ENCODE measurements around the gene PRKCSH. TPM values are rescaled to one million over a fixed set of nuclear protein-coding genes. Genes with fewer than 3 reads are reported as not detected.

The PRKCSH gene
- 388 and 391 TPM in 2 replicates for total RNA-seq
- long read RNA-seq, partial matches to known transcripts, result 2 of 5 reads
- long read RNA-seq, other reads (novel, unspliced or antisense), result 3 of 5 reads

GRCh38 chr19:11435057-11435832, at the start of gene PRKCSH, which contains the start of gene ODAD3:
Gene PRKCSH (plus strand): TSS chr19:11435635. CDS start chr19:11436118, 483 bp downstream.
Gene ODAD3 (minus strand): TSS chr19:11435121. CDS start chr19:11435016, 105 bp downstream.
- Mint-ChIP-seq H3K36me3 (ENCODE audit: low read depth) (peaks cover 5% of the 10 kb centered on the region), H3K4me1 (peaks cover 22% of the 10 kb centered on the region), H3K9me3 (no peaks in the 10 kb centered on the region), H3K4me3 (peak within 1 kb of the TSS; percentile 100), H3K27me3 (ENCODE audit: low read depth) (no peaks in the 10 kb centered on the region), H3K27ac (ENCODE audit: unreplicated experiment) (peak within 1 kb of the TSS; percentile 98)
- TF ChIP-seq CTCF (conservative IDR thresholded peaks at IDR 0.05), result peak; percentile 95
- DNase-seq (ENCODE audit: low read depth, low spot score), result peak; percentile 98

- no peak overlapping the region for H3K27ac Mint-ChIP-seq (ENCODE audit: unreplicated experiment)
- no peak for TF ChIP-seq CTCF (conservative IDR thresholded peaks at IDR 0.05)
- no peaks in the 10 kb centered on the region for H3K36me3 Mint-ChIP-seq (ENCODE audit: low read depth)
- peaks cover 2% of the 10 kb centered on the region for H3K9me3 Mint-ChIP-seq
- no peak overlapping the region for H3K4me3 Mint-ChIP-seq
- peaks cover 24% of the 10 kb centered on the region for H3K27me3 Mint-ChIP-seq (ENCODE audit: low read depth)
- H3K4me1 Mint-ChIP-seq, result peaks cover 10% of the 10 kb centered on the region
- DNase-seq (ENCODE audit: low read depth, low spot score), result no peak
Measured at GRCh38 chr19:11387162-11388034, 48.0 kb upstream of the PRKCSH start.

- no peaks in the 10 kb centered on the region for H3K36me3 Mint-ChIP-seq (ENCODE audit: low read depth)
- H3K4me3 Mint-ChIP-seq, result no peak overlapping the region
- no peak for TF ChIP-seq CTCF (conservative IDR thresholded peaks at IDR 0.05)
- H3K4me1 Mint-ChIP-seq, result no peaks in the 10 kb centered on the region
- peaks cover 2% of the 10 kb centered on the region for H3K9me3 Mint-ChIP-seq
- DNase-seq (ENCODE audit: low read depth, low spot score), result no peak
- no peak overlapping the region for H3K27ac Mint-ChIP-seq (ENCODE audit: unreplicated experiment)
- H3K27me3 Mint-ChIP-seq (ENCODE audit: low read depth), result peaks cover 9% of the 10 kb centered on the region
Measured at GRCh38 chr19:11390359-11390758, 45.1 kb upstream of the PRKCSH start.

GRCh38 chr19:11390933-11391680, 44.3 kb upstream of the PRKCSH start:
- no peak for DNase-seq (ENCODE audit: low read depth, low spot score)
- H3K9me3 Mint-ChIP-seq, result peaks cover 2% of the 10 kb centered on the region

More at GRCh38 chr19:11390933-11391680, 44.3 kb upstream of the PRKCSH start:
- Mint-ChIP-seq H3K36me3 (ENCODE audit: low read depth) (no peaks in the 10 kb centered on the region), H3K4me1 (no peaks in the 10 kb centered on the region), H3K27me3 (ENCODE audit: low read depth) (peaks cover 9% of the 10 kb centered on the region), H3K4me3 (no peak overlapping the region), H3K27ac (ENCODE audit: unreplicated experiment) (no peak overlapping the region)
- no peak for TF ChIP-seq CTCF (conservative IDR thresholded peaks at IDR 0.05)

Data from neural crest cell (in vitro differentiated cells).